DMS53 treated with DMSO at 0.1 percent for 48 hours (cell line): ENCODE data around the gene ZER1.
"Not testable (repeated sequence)": the region's sequence is repeated elsewhere in the genome, so short reads cannot be mapped to it uniquely, and the experiment has no call there.

Experiments
- DNase-seq: peaks from one replicate; lab custom pipeline; 2025; ENCODE audit not compliant: unreplicated experiment; lab: John Stamatoyannopoulos, UW

Gene ZER1

DNA sequence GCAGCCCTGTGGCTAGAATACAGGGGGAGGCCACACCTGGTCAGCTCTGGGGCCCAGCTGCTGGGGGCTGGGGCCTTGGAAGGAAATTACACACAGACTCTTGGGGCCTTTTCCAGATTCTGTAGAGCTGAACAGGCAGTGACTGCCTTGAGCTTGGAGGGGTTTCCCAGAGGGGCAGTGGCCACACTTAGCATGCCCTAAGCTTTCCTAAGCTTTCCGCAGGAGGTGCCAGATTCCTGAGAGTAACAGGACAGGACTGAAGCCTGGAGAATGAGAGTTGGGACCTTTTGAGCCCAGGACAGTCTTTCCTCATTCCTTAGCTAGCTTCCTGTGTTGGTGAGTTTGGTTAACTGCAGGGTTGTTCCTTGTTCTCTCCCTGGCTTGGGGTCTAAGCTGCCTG is 16.7 kb upstream of the ZER1 start:
- DNase-seq, result no peak

DNA sequence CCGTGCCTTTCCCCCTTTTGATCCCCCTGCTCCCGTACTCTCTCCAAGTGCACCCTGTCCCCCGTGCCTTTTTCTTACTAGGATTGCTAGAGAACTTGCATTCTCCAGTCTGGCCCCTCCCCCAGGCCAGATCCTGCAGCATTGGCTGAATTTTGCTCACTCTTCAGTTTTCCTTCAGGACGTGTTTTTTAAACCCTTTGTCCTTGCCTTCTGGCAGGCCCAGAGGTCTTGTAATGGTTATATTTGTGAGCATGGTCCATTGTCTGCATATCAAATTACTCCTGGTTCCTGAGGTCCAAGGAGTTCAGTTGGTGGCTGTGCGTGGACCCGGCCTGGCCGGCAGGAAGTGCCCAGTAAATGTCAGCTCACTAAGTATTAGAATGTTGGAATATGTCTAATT is 15.9 kb upstream of the ZER1 start:
- DNase-seq, result no peak

DNA sequence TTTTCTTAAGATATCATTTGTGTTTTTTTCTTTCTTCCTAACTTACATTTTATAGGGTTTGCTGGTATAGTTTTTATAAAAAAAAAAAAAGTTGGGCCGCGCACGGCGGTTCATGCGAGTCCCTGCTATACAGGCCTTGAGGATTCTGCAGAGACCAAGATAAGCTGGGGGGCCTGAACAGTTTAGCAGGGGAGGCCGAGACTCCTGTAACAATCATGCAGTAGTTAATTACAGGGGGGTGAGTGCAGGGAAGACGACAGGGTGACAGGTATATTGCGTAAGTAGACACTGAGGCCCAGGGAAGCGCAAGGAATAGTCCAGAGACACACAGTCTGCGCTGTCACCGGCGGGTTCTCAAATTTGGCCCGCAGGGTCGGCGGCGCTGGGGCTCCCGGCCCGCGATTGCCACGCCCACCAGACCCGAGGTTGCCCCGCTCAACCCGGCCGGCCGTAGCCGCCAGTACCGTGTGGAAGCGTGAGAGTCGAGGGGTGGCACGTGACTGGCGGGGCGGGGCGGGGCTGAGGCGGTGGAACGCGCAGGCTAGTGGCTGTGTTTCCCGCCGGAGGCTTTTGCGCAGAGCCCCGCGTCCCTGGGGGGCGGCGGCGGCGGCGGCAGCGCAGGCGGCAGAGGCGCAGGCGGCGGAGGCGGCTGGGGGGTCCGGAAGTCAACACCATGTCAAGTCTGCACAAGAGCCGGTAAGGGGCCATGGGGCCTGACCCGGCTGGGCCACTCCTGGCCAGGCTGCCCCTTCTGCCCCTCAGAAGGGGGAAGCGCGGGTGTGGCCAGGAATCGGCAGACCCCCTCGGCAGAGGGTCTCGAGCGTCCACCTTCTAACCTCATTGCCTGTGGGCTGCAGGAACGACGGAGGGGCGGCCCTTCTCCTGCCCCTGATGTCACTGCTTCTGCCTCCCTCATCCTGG is 15.2 kb upstream of the ZER1 start, which contains the start of gene TBC1D13:
Gene TBC1D13 (plus strand): TSS at position 573 of the 921 bp plus-strand sequence. CDS start 101 bp downstream, at position 674.
- DNase-seq, result peak; percentile 61

GRCh38 chr9:128785427-128785826 is 13.7 kb upstream of the ZER1 start:
- no peak for DNase-seq

DNA sequence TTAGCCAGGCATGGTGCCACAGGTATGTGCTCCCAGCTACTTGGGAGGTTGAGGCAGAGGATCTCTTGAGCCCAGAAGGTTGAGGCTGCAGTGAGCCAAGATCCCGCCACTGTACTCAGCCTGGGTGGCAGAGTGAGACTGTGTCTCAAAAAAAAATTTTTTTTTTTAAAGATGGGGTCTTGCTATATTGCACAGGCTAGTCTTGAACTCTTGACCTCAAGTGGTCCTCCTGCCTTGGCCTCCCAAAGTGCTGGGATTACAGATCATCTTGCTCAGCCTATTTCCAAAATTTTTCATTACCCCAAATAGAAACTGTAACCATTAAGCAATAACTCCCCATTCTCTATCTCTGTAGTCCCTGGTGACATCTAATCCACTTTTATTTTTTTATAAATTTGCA is 10.9 kb upstream of the ZER1 start:
- no peak for DNase-seq

DNA sequence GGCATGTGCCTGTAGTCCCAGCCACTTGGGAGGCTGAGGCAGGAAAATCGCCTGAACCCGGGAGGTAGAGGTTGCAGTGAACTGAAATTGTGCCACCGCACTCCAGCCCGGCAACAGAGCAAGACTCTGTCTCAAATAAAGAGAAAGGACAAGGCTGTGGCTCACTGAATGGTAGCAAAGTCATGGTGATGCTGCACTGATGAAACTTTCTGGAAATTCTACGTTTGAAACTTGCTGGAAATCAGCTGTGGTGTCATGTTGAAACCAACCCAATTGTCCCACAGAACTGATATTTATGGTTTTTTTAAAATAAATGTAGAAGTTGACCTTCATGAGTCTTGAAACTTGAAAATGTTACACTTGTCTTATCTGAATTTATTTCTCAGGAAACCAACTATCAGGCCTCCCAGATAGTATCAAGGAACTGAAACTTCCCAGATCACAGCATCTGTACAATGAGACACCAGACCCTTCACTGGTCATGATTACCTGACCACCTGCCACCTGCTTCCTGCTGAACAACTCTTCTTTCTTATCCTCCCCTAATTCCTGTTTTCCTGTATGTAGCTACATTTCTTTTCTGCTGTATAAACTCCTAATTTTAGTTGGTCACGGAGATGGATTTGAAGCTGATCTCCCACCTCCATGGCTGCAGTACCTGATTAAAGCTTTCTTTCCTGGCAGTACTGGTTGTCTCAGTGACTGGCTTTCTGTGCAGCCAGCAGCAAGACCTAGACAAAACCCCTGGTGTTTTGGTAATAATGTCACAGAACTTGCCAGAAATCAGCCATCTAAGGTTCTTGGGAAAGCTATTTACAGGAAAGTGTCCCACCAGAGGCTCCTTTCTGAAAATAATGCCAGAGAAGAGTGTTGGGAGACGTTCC is 9.7 kb upstream of the ZER1 start:
- no peak for DNase-seq

- DNase-seq, result not testable (repeated sequence)
These were observed 8.4 kb upstream of the ZER1 start for GRCh38 chr9:128780093-128780492.

GRCh38 chr9:128774804-128775203 is 3.1 kb upstream of the ZER1 start:
- DNase-seq, result no peak

DNA sequence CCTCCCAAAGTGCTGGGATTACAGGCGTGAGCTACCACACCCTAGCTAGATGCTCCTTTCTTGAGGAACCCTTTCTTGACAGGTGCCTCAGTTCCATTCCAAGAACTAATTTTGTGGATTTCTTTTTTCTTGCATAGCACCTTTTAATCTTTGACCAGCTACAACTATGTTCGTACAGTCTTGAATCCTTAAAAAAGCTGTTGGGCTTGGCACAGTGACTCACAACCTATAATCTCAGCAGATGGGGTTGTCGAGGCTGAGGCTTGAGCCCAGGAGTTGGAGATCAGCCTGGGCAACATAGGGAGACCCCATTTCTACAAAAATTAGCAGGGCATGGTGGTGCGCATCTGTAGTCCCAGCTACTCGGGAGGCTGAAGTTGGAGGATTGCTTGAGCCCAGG is 1.3 kb upstream of the ZER1 start:
- DNase-seq, result no peak

DNA sequence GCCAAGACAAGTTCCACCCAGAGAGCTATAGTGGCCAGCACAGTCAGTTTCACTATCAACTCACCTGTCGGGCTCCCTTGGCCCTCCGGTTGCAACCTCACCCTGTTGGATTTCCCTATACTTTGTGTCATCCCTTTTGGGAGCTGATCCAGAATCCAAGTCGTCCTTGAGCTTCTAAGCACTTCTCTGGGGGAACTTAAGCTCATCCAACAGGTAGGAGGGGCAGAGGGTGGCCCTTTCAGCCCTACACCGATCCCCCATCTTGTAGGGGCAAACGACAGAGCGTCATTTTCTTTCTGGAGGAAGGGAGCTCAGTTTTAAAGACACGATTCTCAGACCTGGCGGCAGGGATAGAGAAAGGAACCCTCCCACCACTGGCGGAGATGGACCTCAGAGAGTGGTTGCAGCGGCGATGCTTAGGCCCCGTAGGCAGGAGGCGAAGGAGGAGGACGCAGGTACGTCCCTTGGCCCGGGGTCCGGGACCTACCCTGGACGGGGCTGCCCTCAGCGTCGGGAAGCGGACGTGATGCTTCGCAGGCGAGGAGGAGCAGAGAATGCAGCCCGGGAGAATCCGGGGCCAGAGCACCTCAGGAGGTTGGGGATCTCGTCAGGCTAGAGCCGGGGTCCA is 519 bp downstream of the ZER1 start:
- no peak for DNase-seq

DNA sequence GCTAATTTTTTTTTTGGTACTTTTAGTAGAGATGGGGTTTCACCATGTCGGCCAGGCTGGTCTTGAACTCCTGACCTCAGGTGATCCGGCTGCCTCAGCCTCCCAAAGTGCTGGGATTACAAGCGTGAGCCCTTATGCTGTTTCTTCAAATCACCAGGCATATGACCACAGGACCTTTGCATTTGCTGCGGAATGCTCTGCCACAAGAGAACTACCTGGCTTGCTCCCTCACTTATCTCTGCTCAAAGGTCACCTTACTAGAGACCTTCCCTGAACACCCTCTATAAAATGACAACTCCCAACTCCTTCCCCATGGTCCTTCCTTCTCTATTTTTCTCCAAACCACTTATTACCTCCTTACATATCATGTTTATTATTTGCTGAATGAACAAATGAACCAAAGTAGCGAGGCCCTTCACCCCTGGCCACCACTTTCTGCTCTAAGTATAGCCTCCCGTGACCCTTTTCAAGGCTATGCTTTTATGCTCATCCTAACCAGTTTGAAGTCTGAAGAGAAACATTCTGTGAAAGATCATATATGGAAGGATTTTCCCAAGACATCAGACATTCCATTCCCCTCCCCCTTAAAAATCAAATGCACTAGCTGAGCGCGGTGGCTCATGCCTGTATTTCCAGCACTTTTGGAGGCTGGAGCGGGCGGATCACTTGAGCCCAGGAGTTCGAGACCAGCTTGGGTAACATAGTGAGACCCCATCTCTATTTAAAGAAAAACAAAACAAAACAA is 1.3 kb downstream of the ZER1 start:
- DNase-seq, result no peak

- DNase-seq, result no peak
These were observed 3.1 kb downstream of the ZER1 start for GRCh38 chr9:128768606-128769005.

DNA sequence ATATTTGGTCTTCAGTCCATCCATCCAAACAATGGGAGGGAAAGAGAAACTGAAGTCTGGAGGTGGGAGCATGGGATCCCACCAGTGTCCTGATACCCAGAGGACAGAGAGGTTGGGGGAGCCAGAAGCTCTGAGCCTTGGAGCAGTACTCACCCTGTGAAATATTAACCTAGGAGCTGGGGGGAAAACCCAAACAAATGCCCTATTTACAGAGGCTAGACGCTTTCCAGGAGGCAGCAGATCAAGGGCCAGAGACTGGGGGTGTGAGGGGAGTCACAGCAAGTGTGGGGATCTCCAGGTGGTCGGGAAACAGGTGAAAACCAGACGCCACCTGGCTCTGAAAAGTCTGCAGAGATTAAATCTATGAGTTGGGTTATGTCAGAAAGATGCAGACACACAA is 6.2 kb downstream of the ZER1 start:
- DNase-seq, result no peak

- no peak for DNase-seq
These were observed 7.4 kb downstream of the ZER1 start for GRCh38 chr9:128764361-128764760.

GRCh38 chr9:128762671-128763449 is 8.9 kb downstream of the ZER1 start:
- DNase-seq, result no peak

- no peak for DNase-seq
These were observed 14.1 kb downstream of the ZER1 start for GRCh38 chr9:128757602-128758001.

GRCh38 chr9:128753627-128754026 is 18.1 kb downstream of the ZER1 start:
- no peak for DNase-seq

- DNase-seq, result no peak
These were observed 20.7 kb downstream of the ZER1 start for GRCh38 chr9:128750926-128751595.

DNA sequence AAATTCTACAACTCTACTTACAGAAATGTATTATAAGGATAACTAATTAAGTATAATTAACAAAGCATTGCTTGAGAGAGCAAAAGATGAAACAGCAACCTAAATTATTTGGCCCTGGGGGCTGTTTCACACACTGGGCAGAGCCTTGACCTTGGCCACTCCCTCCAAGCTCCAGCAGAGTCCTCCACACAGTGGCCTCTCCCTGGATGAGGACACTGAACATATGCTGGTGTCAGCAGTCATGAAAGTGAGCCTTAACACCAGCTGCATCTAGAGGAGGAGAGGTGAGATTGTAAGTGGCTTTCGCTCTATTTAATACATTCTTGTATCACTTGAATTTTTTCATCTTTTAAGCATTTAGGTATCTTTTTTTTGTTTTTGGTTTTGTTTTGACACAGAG is 24.5 kb downstream of the ZER1 start:
- DNase-seq, result no peak
